Liver (tissue), 9 donors: ENCODE results near the gene GCKR. TPM values are rescaled to one million over a fixed set of nuclear protein-coding genes. Genes with fewer than 3 reads are reported as not detected.

Source experiments
- DNase-seq: peaks from one replicate; pipeline ENCODE4 v3.0.0-alpha.2; 2017; ENCODE audit warnings: low spot score
- H3K27ac ChIP-seq, 2 donors: one replicate each; pipeline ENCODE4 v1.7.0; 2013; ENCODE audit warnings: inconsistent platforms in 2 of 2, low read length in 2 of 2, control low read depth in 1 of 2, low read depth in 1 of 2, mild to moderate bottlenecking in 1 of 2
- H3K27me3 ChIP-seq, 4 donors: one replicate each; pipeline versions ENCODE4 v1.6.1 to v1.7.0; 2013; ENCODE audit warnings: low read length in 3 of 4, inconsistent platforms in 1 of 4, mild to moderate bottlenecking in 1 of 4, moderate library complexity in 1 of 4; ENCODE audit not compliant: control insufficient read depth in 4 of 4, insufficient read depth in 4 of 4
- H3K36me3 ChIP-seq, 4 donors: one replicate each; pipeline versions ENCODE4 v1.6.1 to v1.7.0; 2013; ENCODE audit warnings: low read length in 3 of 4, mild to moderate bottlenecking in 3 of 4, low read depth in 1 of 4, moderate library complexity in 1 of 4; ENCODE audit not compliant: control insufficient read depth in 4 of 4, insufficient read depth in 3 of 4
- H3K4me1 ChIP-seq, 4 donors: one replicate each; pipeline versions ENCODE4 v1.6.1 to v1.7.0; 2013; ENCODE audit warnings: low read length in 3 of 4, mild to moderate bottlenecking in 3 of 4, moderate library complexity in 1 of 4; ENCODE audit not compliant: control insufficient read depth in 4 of 4, insufficient read depth in 4 of 4
- H3K4me3 ChIP-seq, 3 donors: one replicate each; pipeline versions ENCODE4 v1.6.1 to v1.7.0; 2013; ENCODE audit warnings: low read length in 3 of 3, control low read depth in 1 of 3, low read depth in 1 of 3, mild to moderate bottlenecking in 1 of 3
- H3K9ac ChIP-seq, 2 donors: one replicate each; pipeline ENCODE4 v1.7.0; 2013; ENCODE audit warnings: low read length in 2 of 2, mild to moderate bottlenecking in 2 of 2, moderate library complexity in 2 of 2, control low read depth in 1 of 2, low read depth in 1 of 2
- H3K9me3 ChIP-seq, 4 donors: one replicate each; pipeline versions ENCODE4 v1.6.1 to v1.7.0; 2013; ENCODE audit warnings: low read length in 3 of 4; ENCODE audit not compliant: control insufficient read depth in 4 of 4
- ATF3 ChIP-seq: IDR thresholded peaks from 2 replicates; pipeline ENCODE4 v1.6.1; 2016; ENCODE audit warnings: antibody characterized with exemption
- CTCF ChIP-seq: fragments of 150-350 bp; IDR thresholded peaks from 2 replicates; pipeline ENCODE4 v1.5.1; 2017; ENCODE audit warnings: improper control_type of control experiment, low read depth, low read length; ENCODE audit not compliant: missing input control
- EGR1 ChIP-seq, 2 donors: IDR thresholded peaks; 2 replicates each; pipeline ENCODE4 v1.6.1; 2016 to 2018; ENCODE audit warnings: antibody characterized with exemption in 2 of 2, low read depth in 2 of 2
- FOXA1 ChIP-seq: IDR thresholded peaks from 2 replicates; pipeline ENCODE4 v1.6.1; 2016; ENCODE audit warnings: antibody characterized with exemption
- GABPA ChIP-seq, 2 donors: IDR thresholded peaks in 1 of 2; conservative IDR thresholded peaks in 1 of 2; 2 replicates each; pipeline ENCODE4 v1.6.1; 2016; ENCODE audit warnings: antibody characterized with exemption in 2 of 2, mild to moderate bottlenecking in 1 of 2, moderate library complexity in 1 of 2
- HNF4A ChIP-seq, 2 donors: conservative IDR thresholded peaks; 2 replicates each; pipeline ENCODE4 v1.6.1; 2016; ENCODE audit warnings: antibody characterized with exemption in 2 of 2, mild to moderate bottlenecking in 2 of 2
- HNF4G ChIP-seq: IDR thresholded peaks from 2 replicates; pipeline ENCODE4 v1.6.1; 2016; ENCODE audit warnings: antibody characterized with exemption
- JUND ChIP-seq, 2 donors: IDR thresholded peaks; 2 replicates each; pipeline ENCODE4 v1.6.1; 2016; ENCODE audit warnings: antibody characterized with exemption in 2 of 2
- MAX ChIP-seq: IDR thresholded peaks from 2 replicates; pipeline ENCODE4 v1.6.1; 2016; ENCODE audit warnings: antibody characterized with exemption
- NR2F2 ChIP-seq: IDR thresholded peaks from 2 replicates; pipeline ENCODE4 v1.6.1; 2016; ENCODE audit warnings: antibody characterized with exemption
- RAD21 ChIP-seq, 2 donors: IDR thresholded peaks; 2 replicates each; pipeline ENCODE4 v1.6.1; 2016; ENCODE audit warnings: antibody characterized with exemption in 2 of 2, mild to moderate bottlenecking in 2 of 2
- REST ChIP-seq: IDR thresholded peaks from 2 replicates; pipeline ENCODE4 v1.6.1; 2016; ENCODE audit warnings: antibody characterized with exemption, mild to moderate bottlenecking
- RXRA ChIP-seq, 2 donors: IDR thresholded peaks; 2 replicates each; pipeline ENCODE4 v1.6.1; 2017 to 2018; ENCODE audit warnings: antibody characterized with exemption in 2 of 2, mild to moderate bottlenecking in 1 of 2
- YY1 ChIP-seq: IDR thresholded peaks from 2 replicates; pipeline ENCODE4 v1.6.1; 2016; ENCODE audit warnings: antibody characterized with exemption, mild to moderate bottlenecking
- ZBTB33 ChIP-seq: IDR thresholded peaks from 2 replicates; pipeline ENCODE4 v1.6.1; 2016; ENCODE audit warnings: antibody characterized with exemption
- WGBS: extraction: QIAGEN DNeasy Blood & Tissue Kit; methylation state at CpG from one replicate; pipeline ENCODE4 v1.1.7; 2013; 5-methylcytosine and 5-hydroxymethylcytosine counted together
- polyA plus RNA-seq, 2 donors: library from polyadenylated mRNA; stranded (reverse) in 1 of 2; unstranded in 1 of 2; fragments of 200-250 nt in 1 of 2; fragments of >200 nt in 1 of 2; fragmentation: Nextera tagmentation in 1 of 2; extraction: Ambion mirVana in 1 of 2; gene quantifications; one replicate each; pipeline versions ENCODE4 v1.2.1 to v1.2.3, GENCODE V29; 2013 to 2015
- total RNA-seq, 2 donors: library from RNA; depleted of rRNA; stranded (reverse); fragments of >200 nt; gene quantifications; one replicate each; pipeline ENCODE4 v1.2.3, GENCODE V29; 2014
- donor health status: healthy.
- donor health status: healthy.
- donor health status: healthy.
- donor health status: healthy.
- donor health status: healthy.

GCKR gene
- total and polyA plus RNA-seq, 4 donors, result 9.6 to 173 (median 79.4) TPM

GRCh38 chr2:27571681-27572080 lies 75.0 kb downstream of the GCKR start:
- H3K4me3 ChIP-seq, result no peak overlapping the region
- no peak overlapping the region for H3K27ac ChIP-seq
- peaks cover 14 to 41% (median 27%) of the 10 kb centered on the region in 4 donors for H3K9me3 ChIP-seq
- 93% methylated on average over 1 of the region's 1 CpG for WGBS
- no peaks in the 10 kb centered on the region for H3K27me3 ChIP-seq
- H3K4me1 ChIP-seq, result no peaks in the 10 kb centered on the region
- H3K9ac ChIP-seq, result no peak overlapping the region
- TF ChIP-seq REST, result no peak
- TF ChIP-seq MAX, result no peak
- TF ChIP-seq RXRA (IDR thresholded peaks at IDR 0.05), result no peak
- TF ChIP-seq GABPA (IDR thresholded peaks at IDR 0.05 in 1 of 2, conservative IDR thresholded peaks at IDR 0.05 in 1 of 2), result no peak
- TF ChIP-seq NR2F2, result no peak
- no peak for TF ChIP-seq HNF4A (conservative IDR thresholded peaks at IDR 0.05)
- H3K36me3 ChIP-seq, result no peaks in the 10 kb centered on the region
- DNase-seq, result no peak

- TF ChIP-seq YY1 (no peak), GABPA (IDR thresholded peaks at IDR 0.05 in 1 of 2, conservative IDR thresholded peaks at IDR 0.05 in 1 of 2) (no peak), RAD21 (IDR thresholded peaks at IDR 0.05) (no peak), RXRA (IDR thresholded peaks at IDR 0.05) (no peak), ZBTB33 (no peak), EGR1 (IDR thresholded peaks at IDR 0.05; ENCODE audit: low read depth in 2 of 2) (no peak), CTCF (no peak), HNF4G (no peak), JUND (IDR thresholded peaks at IDR 0.05) (no peak), ATF3 (no peak), FOXA1 (no peak)
- WGBS, result 72% methylated on average over 2 of the region's 2 CpGs
- Histone ChIP-seq H3K9me3 (peaks cover 19 to 47% (median 33%) of the 10 kb centered on the region in 4 donors), H3K4me3 (no peak overlapping the region), H3K4me1 (no peaks in the 10 kb centered on the region), H3K27me3 (no peaks in the 10 kb centered on the region), H3K36me3 (no peaks in the 10 kb centered on the region), H3K27ac (no peak overlapping the region), H3K9ac (no peak overlapping the region)
- no peak for DNase-seq
Observed at GRCh38 chr2:27572439-27572838, 75.8 kb downstream of the GCKR start.
